Measurements from ENCODE around the gene HABP2.

The HABP2 gene

DNA sequence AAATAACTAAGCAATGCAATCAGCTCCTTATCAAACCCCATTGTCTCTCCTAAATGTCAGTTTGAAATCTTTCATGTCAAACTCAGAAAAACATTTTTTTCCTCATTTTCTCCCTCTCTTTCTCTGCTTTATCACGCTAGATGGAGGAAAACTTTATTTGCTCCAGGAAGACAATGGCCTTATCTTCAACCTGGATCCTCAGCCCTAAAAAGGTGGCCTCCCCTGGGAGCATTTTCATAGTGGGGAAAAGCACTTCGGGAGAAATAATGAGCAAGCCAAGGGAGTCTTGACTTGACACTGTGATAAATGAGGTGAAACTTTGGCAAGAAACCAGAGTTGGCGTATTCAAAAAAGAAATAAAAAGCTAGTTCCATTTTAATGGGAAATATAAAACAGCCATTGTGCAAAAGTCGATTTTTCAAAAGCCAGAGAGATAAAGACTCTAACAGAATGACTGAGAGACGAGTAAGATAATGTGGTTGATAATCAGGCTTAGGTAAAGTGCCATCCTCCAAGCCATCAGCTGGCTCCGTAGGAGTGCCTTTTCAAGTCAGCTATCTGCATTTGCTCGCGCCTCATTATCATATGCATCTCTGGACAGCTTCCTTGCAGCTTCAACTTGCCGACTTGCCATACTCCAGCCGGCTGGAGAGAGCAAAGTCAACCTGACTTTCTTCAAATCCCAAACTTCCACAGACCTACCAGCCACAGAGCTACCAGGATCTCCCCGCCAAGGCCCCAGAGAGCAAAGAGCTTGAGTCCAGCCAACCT lies 19.9 kb downstream of the HABP2 start:
- TF ChIP-seq, protein P1, sequence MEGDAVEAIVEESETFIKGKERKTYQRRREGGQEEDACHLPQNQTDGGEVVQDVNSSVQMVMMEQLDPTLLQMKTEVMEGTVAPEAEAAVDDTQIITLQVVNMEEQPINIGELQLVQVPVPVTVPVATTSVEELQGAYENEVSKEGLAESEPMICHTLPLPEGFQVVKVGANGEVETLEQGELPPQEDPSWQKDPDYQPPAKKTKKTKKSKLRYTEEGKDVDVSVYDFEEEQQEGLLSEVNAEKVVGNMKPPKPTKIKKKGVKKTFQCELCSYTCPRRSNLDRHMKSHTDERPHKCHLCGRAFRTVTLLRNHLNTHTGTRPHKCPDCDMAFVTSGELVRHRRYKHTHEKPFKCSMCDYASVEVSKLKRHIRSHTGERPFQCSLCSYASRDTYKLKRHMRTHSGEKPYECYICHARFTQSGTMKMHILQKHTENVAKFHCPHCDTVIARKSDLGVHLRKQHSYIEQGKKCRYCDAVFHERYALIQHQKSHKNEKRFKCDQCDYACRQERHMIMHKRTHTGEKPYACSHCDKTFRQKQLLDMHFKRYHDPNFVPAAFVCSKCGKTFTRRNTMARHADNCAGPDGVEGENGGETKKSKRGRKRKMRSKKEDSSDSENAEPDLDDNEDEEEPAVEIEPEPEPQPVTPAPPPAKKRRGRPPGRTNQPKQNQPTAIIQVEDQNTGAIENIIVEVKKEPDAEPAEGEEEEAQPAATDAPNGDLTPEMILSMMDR (IDR thresholded peaks at IDR 0.05; ENCODE audit: control insufficient read depth, extremely low read depth, insufficient read depth), result no peak
- no peak overlapping the region for H3K4me3 ChIP-seq (ENCODE audit: low read depth, low read length)
- no peak for DNase-seq (ENCODE audit: low read depth)

DNA sequence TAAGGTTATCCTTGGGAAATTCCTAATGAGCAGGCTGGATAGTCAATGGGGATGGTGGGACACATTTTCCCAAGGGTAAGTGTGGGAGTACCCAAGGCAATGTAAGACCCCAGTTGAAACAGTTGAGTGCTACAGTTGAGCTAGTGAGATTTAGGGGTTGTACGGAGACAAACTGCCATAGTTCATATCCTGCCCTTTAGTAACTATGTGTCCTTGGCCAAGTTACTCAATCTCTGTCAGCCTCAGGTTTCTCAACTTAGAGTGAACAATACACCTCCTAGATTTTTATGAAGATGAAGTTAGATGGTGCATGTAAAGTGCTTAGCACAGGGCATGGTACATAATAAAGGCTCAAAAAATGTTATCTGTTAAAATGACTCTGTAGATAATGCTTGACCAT lies 20.5 kb downstream of the HABP2 start:
- no peak overlapping the region for H3K4me3 ChIP-seq (ENCODE audit: low read depth, low read length)
- no peak for DNase-seq (ENCODE audit: low read depth)
- TF ChIP-seq, protein P1 (IDR thresholded peaks at IDR 0.05; ENCODE audit: control insufficient read depth, extremely low read depth, insufficient read depth), result no peak

DNA sequence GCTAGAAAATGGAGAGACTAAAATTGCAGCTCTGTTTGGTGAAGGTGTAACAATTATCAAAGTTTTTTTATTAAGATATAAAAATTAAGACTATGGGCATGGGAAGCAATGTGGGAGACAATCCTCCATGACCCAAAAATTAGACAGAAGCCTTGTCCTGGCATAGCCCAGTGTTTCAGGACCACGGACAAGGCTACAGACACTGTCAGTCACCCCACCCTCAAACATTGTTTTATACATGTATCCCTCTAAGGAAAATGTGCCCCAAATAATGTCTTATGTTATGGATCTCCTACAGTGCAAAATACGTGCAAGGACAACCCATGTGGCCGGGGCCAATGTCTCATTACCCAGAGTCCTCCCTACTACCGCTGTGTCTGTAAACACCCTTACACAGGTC lies 24.0 kb downstream of the HABP2 start:
- no peak overlapping the region for H3K4me3 ChIP-seq (ENCODE audit: low read depth, low read length)
- DNase-seq (ENCODE audit: low read depth), result no peak
- TF ChIP-seq, protein P1 (IDR thresholded peaks at IDR 0.05; ENCODE audit: control insufficient read depth, extremely low read depth, insufficient read depth), result no peak

DNA sequence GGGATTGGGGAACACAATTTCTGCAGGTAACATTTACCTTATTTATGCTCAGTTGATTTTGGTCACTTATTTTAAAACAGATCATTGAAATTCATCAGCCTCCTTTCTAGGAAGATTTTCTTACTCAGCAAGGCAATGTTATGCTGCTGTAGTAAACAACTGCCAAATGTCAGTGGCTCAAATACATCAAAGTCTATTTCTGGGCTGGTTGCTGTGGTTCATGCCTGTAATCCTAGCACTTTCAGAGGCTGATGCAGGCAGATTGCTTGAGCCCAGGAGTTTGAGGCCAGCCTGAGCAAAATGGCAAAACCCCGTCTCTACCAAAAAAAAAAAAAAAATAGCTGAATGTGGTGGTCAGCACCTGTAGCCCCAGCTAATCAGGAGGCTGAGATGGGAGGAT lies 25.9 kb downstream of the HABP2 start:
- TF ChIP-seq, protein P1 (IDR thresholded peaks at IDR 0.05; ENCODE audit: control insufficient read depth, extremely low read depth, insufficient read depth), result no peak
- no peak for DNase-seq (ENCODE audit: low read depth)
- no peak overlapping the region for H3K4me3 ChIP-seq (ENCODE audit: low read depth, low read length)

DNA sequence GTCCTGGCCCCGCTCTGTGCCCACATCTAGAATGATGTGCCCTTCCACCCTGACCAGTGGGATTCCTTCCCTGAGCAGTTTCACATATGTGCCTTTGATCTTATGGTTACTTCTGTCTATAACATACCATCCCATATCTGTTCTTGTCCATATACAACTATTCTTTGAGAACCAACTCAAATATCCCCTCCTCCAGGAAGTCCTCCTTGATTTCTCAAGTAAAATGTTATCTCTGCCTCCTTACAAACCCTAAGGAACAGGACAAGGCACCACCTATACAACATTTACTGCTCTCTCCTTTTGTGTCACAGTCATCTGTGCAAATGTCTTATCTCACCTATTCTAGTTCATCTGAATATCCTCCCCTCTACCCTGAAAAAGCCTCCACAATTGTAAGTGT lies 28.2 kb downstream of the HABP2 start:
- no peak overlapping the region for H3K4me3 ChIP-seq (ENCODE audit: low read depth, low read length)
- DNase-seq (ENCODE audit: low read depth), result no peak
- TF ChIP-seq, protein P1 (IDR thresholded peaks at IDR 0.05; ENCODE audit: control insufficient read depth, extremely low read depth, insufficient read depth), result no peak

DNA sequence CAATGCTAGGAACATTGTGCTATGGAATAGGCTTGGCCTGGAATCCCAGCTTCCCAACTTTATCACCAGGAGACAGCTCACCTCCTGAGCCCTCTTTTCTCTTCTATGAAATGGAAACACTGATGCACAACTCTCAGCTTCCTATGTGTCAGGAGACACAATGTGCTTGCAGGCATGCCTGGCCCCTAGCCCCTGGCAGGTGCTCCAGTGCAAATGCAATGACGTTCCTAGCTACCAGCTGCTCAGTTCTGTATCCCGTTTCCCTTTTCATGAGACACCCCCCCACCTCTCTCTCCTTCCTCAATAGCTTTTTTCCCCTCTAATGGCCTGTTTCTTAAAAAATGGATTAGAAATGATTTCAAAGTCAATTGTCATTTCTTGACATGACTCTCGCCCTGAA lies 30.7 kb downstream of the HABP2 start:
- no peak overlapping the region for H3K4me3 ChIP-seq (ENCODE audit: low read depth, low read length)
- DNase-seq (ENCODE audit: low read depth), result no peak
- TF ChIP-seq, protein P1 (IDR thresholded peaks at IDR 0.05; ENCODE audit: control insufficient read depth, extremely low read depth, insufficient read depth), result no peak

DNA sequence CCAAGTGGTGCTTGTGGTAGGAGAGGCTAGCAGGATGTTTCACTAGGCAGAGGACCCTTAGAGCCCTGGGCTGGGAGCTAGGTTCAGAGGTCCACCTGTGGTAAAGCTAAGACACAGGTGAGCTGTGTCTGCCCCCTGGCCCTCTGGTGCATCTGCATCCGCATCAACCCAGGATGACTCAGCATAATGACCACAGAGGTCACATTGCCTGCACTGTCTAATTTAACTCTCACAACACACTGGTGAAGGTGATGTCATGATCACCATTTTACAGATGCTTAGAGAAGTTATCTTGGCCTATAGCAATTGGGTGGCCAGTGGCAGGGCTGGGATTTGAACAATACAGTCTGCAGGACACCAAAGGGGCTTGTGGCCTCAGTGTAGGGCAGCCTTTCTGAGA lies 33.1 kb downstream of the HABP2 start:
- TF ChIP-seq, protein P1 (IDR thresholded peaks at IDR 0.05; ENCODE audit: control insufficient read depth, extremely low read depth, insufficient read depth), result no peak
- no peak overlapping the region for H3K4me3 ChIP-seq (ENCODE audit: low read depth, low read length)
- DNase-seq (ENCODE audit: low read depth), result no peak

Measured in LNCaP clone FGC (cell line).